Prostate gland (tissue), 2 donors: ENCODE data around the gene RCOR1.

ENCODE experiments used
- CTCF ChIP-seq, 4 experiments: fragments of 200-600 bp in 2 of 4; fragments of 450-650 bp in 2 of 4; sonication (generic) in 2 of 4; IDR thresholded peaks; 1 replicate in 3 of 4; 2 replicates in 1 of 4; pipeline ENCODE4 v1.5.1; 2016 to 2019; ENCODE audit warnings: antibody characterized with exemption in 4 of 4, mild to moderate bottlenecking in 2 of 4, moderate library complexity in 2 of 4
- POLR2A ChIP-seq: fragments of 450-650 bp; IDR thresholded peaks from one replicate; pipeline ENCODE4 v1.6.1; 2016; ENCODE audit warnings: antibody characterized with exemption, mild to moderate bottlenecking

GRCh38 chr14:102571478-102572042 lies 20.9 kb upstream of the RCOR1 start:
- TF ChIP-seq POLR2A: no peak
- TF ChIP-seq CTCF (IDR thresholded peaks at IDR 0.05): no peak
